ENCODE data around the gene LRMDA. TPM values are rescaled to one million over a fixed set of nuclear protein-coding genes. Genes with fewer than 3 reads are reported as not detected.

Gene LRMDA
- total and polyA plus RNA-seq, 2 of the 8 experiments (the other 6 are each of a cell fraction or from before 2014, with no cell fraction given): 0.86 to 2.8 TPM

- H3K14ac ChIP-seq (ENCODE audit: insufficient read length): no peak overlapping the region
- no peak overlapping the region for H3K18ac ChIP-seq (ENCODE audit: extremely low read depth, low read length)
- no peak overlapping the region for H3K27ac ChIP-seq (ENCODE audit: low read depth, low read length)
- ChIA-PET POLR2A (ENCODE audit: partially characterized antibody) (no interaction called here), CTCF (ENCODE audit: partially characterized antibody) (interaction anchor here (0.7 to 3.0 kb wide), 4 partner anchors 10 to 328 kb away, joined by 4 to 14 read pairs (median 5); no protein-coding TSS in a partner anchor)
- H3K4me3 ChIP-seq (ENCODE audit: extremely low read depth in 1 of 4, insufficient read depth in 2 of 4, low read depth in 3 of 4, low read length in 4 of 4): no peak overlapping the region
- no peak overlapping the region for H4K8ac ChIP-seq (ENCODE audit: extremely low read depth, insufficient read depth, low read length)
- H2BK120ac ChIP-seq (replicated peaks; ENCODE audit: low read depth, low read length): no peak overlapping the region
- no peaks in the 10 kb centered on the region for H3K36me3 ChIP-seq (ENCODE audit: control insufficient read depth in 2 of 4, insufficient read depth in 4 of 4, low read length in 3 of 4)
- H2BK5ac ChIP-seq (ENCODE audit: low read depth, low read length): no peak overlapping the region
- H3K56ac ChIP-seq (replicated peaks; ENCODE audit: insufficient read length, low read depth, low read length): no peak overlapping the region
- no peak overlapping the region for H3K23ac ChIP-seq (ENCODE audit: insufficient read length)
- FAIRE-seq (no peak), DNase-seq (ENCODE audit: low read depth in 1 of 2, low spot score in 2 of 2) (no peak)
- H3K23me2 ChIP-seq (ENCODE audit: low read depth, low read length): no peaks in the 10 kb centered on the region; the same call in 1 of the 2 replicates
- H3K79me2 ChIP-seq (ENCODE audit: control insufficient read depth in 1 of 2, insufficient read depth in 2 of 2, low read length in 2 of 2): no peaks in the 10 kb centered on the region
- no peaks in the 10 kb centered on the region for H3K4me1 ChIP-seq (replicated peaks in 1 of 4; ENCODE audit: control insufficient read depth in 3 of 4, insufficient read depth in 4 of 4, low read length in 3 of 4)
- no peak for TF ChIP-seq JUND (IDR thresholded peaks at IDR 0.05; ENCODE audit: low read length)
- TF ChIP-seq, protein P1, sequence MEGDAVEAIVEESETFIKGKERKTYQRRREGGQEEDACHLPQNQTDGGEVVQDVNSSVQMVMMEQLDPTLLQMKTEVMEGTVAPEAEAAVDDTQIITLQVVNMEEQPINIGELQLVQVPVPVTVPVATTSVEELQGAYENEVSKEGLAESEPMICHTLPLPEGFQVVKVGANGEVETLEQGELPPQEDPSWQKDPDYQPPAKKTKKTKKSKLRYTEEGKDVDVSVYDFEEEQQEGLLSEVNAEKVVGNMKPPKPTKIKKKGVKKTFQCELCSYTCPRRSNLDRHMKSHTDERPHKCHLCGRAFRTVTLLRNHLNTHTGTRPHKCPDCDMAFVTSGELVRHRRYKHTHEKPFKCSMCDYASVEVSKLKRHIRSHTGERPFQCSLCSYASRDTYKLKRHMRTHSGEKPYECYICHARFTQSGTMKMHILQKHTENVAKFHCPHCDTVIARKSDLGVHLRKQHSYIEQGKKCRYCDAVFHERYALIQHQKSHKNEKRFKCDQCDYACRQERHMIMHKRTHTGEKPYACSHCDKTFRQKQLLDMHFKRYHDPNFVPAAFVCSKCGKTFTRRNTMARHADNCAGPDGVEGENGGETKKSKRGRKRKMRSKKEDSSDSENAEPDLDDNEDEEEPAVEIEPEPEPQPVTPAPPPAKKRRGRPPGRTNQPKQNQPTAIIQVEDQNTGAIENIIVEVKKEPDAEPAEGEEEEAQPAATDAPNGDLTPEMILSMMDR (IDR thresholded peaks at IDR 0.05; ENCODE audit: control extremely low read depth in 1 of 3, insufficient read depth in 1 of 3, low read depth in 1 of 3, low read length in 3 of 3): peak in 1 of 3 experiments; percentile 23; a peak in 1 of 4 replicates
- TF ChIP-seq RAD21 (IDR thresholded peaks at IDR 0.05 in 1 of 2, conservative IDR thresholded peaks at IDR 0.05 in 1 of 2; ENCODE audit: low read depth in 2 of 2, low read length in 2 of 2): peak; percentile 40 to 46
- no peak overlapping the region for H3K4ac ChIP-seq (replicated peaks; ENCODE audit: insufficient read length, low read depth, low read length)
- H4K20me1 ChIP-seq (replicated peaks in 1 of 2; ENCODE audit: control insufficient read depth in 1 of 2, insufficient read depth in 2 of 2, low read length in 2 of 2): no peaks in the 10 kb centered on the region
- H2BK20ac ChIP-seq (ENCODE audit: low read length): no peak overlapping the region
- WGBS, 2 experiments (ENCODE audit: extremely low coverage in 1 of 2, insufficient coverage in 1 of 2, insufficient read length in 1 of 2, insufficient replicate concordance in 2 of 2, low coverage in 1 of 2, low lambda C conversion rate in 2 of 2, missing lambda C conversion rate in 1 of 2): 82% methylated on average over 2 of the region's 2 CpGs; no CpG with 5 or more reads in 1 of the 2 experiments
- no peak overlapping the region for H2BK12ac ChIP-seq (ENCODE audit: low read depth, low read length)
- no peak overlapping the region for H2AK5ac ChIP-seq (ENCODE audit: low read depth, low read length)
- H2AFZ ChIP-seq (ENCODE audit: low read length): no peak overlapping the region
- H2BK15ac ChIP-seq (ENCODE audit: low read length): no peak overlapping the region
- no peaks in the 10 kb centered on the region for H3K79me1 ChIP-seq (ENCODE audit: low read depth, low read length)
- no peaks in the 10 kb centered on the region for H3K9me3 ChIP-seq (ENCODE audit: insufficient read depth in 2 of 2, low read depth in 1 of 2, low read length in 1 of 2)
- H4K91ac ChIP-seq (replicated peaks; ENCODE audit: insufficient read length, low read length): no peak overlapping the region
- H4K5ac ChIP-seq (ENCODE audit: insufficient read length, low read depth, low read length): no peak overlapping the region
- no peak overlapping the region for H3K9ac ChIP-seq (replicated peaks in 1 of 4; ENCODE audit: extremely low read depth in 1 of 4, low read depth in 3 of 4, low read length in 3 of 4)
- no peak overlapping the region for H3K4me2 ChIP-seq (ENCODE audit: insufficient read depth in 1 of 2, low read depth in 2 of 2, low read length in 2 of 2)
- H3K27me3 ChIP-seq (replicated peaks in 1 of 4; ENCODE audit: control insufficient read depth in 3 of 4, extremely low read depth in 1 of 4, insufficient read depth in 3 of 4, low read length in 3 of 4): no peaks in the 10 kb centered on the region
Measured at GRCh38 chr10:75910032-75910431, 478.6 kb downstream of the LRMDA start.
